Measurements from ENCODE around the gene MED26. TPM values are rescaled to one million over a fixed set of nuclear protein-coding genes. Genes with fewer than 3 reads are reported as not detected.

The MED26 gene
- total and polyA plus RNA-seq, 11 donors: 3.6 to 7.5 (median 4.6) TPM

- H3K4me3 ChIP-seq: no peak overlapping the region
These were observed 10.7 kb upstream of the MED26 start for GRCh38 chr19:16638666-16639065.

DNA sequence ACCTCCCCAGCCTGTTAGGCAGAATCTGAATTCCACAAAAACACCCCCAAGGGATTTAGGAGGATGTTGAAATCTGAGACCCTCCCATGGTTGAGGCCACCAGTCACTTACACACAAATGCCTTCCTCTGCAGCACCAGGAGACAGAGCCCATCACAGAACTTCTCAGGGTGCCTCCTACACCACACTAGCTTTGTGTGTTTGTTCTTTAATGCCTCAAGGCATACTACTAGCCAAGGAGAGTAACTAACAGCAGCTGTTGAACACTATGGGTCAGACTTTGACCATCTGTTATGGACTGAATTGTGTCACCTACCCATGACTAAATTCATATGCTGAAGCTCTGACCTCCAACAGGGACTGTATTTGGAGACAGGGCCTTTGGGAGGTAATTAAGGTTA, 9.5 kb upstream of the MED26 start:
- Histone ChIP-seq H3K9me3 (no peaks in the 10 kb centered on the region), H3K27ac (no peak overlapping the region), H3K27me3 (no peaks in the 10 kb centered on the region), H3K4me3 (no peak overlapping the region), H3K4me1 (peaks cover 0 to 9% (median 2%) of the 10 kb centered on the region in 12 donors), H3K36me3 (peaks cover 0 to 94% (median 83%) of the 10 kb centered on the region in 9 donors)
- intact Hi-C loops (cut with DNase I): no loop called here
- ATAC-seq: peak in 1 of 4 donors; percentile 55
- TF ChIP-seq, protein P1, sequence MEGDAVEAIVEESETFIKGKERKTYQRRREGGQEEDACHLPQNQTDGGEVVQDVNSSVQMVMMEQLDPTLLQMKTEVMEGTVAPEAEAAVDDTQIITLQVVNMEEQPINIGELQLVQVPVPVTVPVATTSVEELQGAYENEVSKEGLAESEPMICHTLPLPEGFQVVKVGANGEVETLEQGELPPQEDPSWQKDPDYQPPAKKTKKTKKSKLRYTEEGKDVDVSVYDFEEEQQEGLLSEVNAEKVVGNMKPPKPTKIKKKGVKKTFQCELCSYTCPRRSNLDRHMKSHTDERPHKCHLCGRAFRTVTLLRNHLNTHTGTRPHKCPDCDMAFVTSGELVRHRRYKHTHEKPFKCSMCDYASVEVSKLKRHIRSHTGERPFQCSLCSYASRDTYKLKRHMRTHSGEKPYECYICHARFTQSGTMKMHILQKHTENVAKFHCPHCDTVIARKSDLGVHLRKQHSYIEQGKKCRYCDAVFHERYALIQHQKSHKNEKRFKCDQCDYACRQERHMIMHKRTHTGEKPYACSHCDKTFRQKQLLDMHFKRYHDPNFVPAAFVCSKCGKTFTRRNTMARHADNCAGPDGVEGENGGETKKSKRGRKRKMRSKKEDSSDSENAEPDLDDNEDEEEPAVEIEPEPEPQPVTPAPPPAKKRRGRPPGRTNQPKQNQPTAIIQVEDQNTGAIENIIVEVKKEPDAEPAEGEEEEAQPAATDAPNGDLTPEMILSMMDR (IDR thresholded peaks at IDR 0.05): no peak
- no peak for TF ChIP-seq POLR2A (IDR thresholded peaks at IDR 0.05)
- no peak for DNase-seq

More at GRCh38 chr19:16638666-16639065, 10.7 kb upstream of the MED26 start:
- 95 to 100% (median 99%) methylated on average over 1 of the region's 1 CpG for WGBS, 4 donors
- TF ChIP-seq, protein P1 (IDR thresholded peaks at IDR 0.05): no peak
- TF ChIP-seq POLR2A (IDR thresholded peaks at IDR 0.05): no peak
- ATAC-seq (no peak), DNase-seq (no peak)
- no peak overlapping the region for H3K27ac ChIP-seq
- H3K36me3 ChIP-seq: peaks cover 0 to 94% (median 83%) of the 10 kb centered on the region in 9 donors
- H3K9me3 ChIP-seq: no peaks in the 10 kb centered on the region
- intact Hi-C loops (cut with DNase I): no loop called here
- H3K4me1 ChIP-seq: peaks cover 0 to 9% (median 2%) of the 10 kb centered on the region in 12 donors
- H3K27me3 ChIP-seq: no peaks in the 10 kb centered on the region

DNA sequence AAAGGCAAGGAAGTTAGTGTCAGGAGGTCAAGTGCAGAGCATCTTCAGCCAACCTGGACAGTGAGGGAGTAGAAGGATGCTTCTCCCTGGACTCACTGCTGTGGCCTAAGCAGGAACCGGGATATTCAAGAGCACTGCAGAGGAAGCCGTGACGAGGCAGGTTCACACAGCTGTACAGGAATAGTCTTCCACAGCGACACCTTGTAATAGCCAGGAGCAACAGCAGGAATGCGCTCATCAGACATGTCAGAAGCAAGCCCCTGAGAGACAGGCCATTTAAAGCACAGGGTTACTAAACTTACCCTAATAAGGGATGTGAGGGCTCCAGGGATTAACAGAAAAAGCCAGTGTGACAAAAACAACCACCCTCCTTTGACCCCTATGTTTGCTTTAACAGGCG, 3.5 kb upstream of the MED26 start:
- DNase-seq (no peak), ATAC-seq (no peak)
- 86 to 91% (median 91%) methylated on average over 6 of the region's 6 CpGs for WGBS, 4 donors
- Histone ChIP-seq H3K27me3 (no peaks in the 10 kb centered on the region), H3K27ac (no peak overlapping the region), H3K4me3 (no peak overlapping the region), H3K9me3 (no peaks in the 10 kb centered on the region), H3K4me1 (peaks cover 4 to 28% (median 17%) of the 10 kb centered on the region in 12 donors), H3K36me3 (peaks cover 0 to 58% (median 52%) of the 10 kb centered on the region in 9 donors)
- intact Hi-C loops (cut with DNase I): no loop called here
- TF ChIP-seq, protein P1 (IDR thresholded peaks at IDR 0.05): no peak
- no peak for TF ChIP-seq POLR2A (IDR thresholded peaks at IDR 0.05)

- intact Hi-C loops (cut with DNase I): loop anchor here in 9 of 10 donors (1.0 to 5.0 kb wide), 7 partner anchors 31 to 86 kb away; partner anchors contain the start of genes SLC35E1 (in 5 of the 9), SMIM7 (in 5 of the 9), TMEM38A (in 3 of the 9) and CHERP (in 1 of the 9)
- Histone ChIP-seq H3K4me3 (peak overlapping the region; percentile 75 to 99 (median 90)), H3K4me1 (peaks cover 4 to 51% (median 37%) of the 10 kb centered on the region in 12 donors), H3K9me3 (no peaks in the 10 kb centered on the region), H3K36me3 (peaks cover 0 to 52% (median 38%) of the 10 kb centered on the region in 9 donors), H3K27me3 (no peaks in the 10 kb centered on the region), H3K27ac (peak overlapping the region; percentile 92 to 99 (median 98))
- DNase-seq (peak in 4 of 5 donors; percentile 48 to 70 (median 57)), ATAC-seq (peak; percentile 0 to 44 (median 6))
- TF ChIP-seq, protein P1 (IDR thresholded peaks at IDR 0.05): no peak
- no peak for TF ChIP-seq POLR2A (IDR thresholded peaks at IDR 0.05)
- 2 to 3% (median 2%) methylated on average over 19 to 23 of the region's 23 CpGs for WGBS, 4 donors
These were observed 1.1 kb upstream of the MED26 start for GRCh38 chr19:16628984-16629691.

Data from heart left ventricle (tissue), 16 donors.